Kidney capillary endothelial cell (primary cell): ENCODE data around the gene LMO7.
"Not testable (repeated sequence)": the region's sequence is repeated elsewhere in the genome, so short reads cannot be mapped to it uniquely, and the experiment has no call there.

Experiments used
- DNase-seq: peaks from one replicate; pipeline ENCODE4 v3.0.0-alpha.2; 2018; ENCODE audit warnings: low spot score

LMO7 gene

GRCh38 chr13:75743072-75743471, 106.9 kb downstream of the LMO7 start:
- not testable (repeated sequence) for DNase-seq

GRCh38 chr13:75744127-75744526, 108.0 kb downstream of the LMO7 start:
- no peak for DNase-seq

DNA sequence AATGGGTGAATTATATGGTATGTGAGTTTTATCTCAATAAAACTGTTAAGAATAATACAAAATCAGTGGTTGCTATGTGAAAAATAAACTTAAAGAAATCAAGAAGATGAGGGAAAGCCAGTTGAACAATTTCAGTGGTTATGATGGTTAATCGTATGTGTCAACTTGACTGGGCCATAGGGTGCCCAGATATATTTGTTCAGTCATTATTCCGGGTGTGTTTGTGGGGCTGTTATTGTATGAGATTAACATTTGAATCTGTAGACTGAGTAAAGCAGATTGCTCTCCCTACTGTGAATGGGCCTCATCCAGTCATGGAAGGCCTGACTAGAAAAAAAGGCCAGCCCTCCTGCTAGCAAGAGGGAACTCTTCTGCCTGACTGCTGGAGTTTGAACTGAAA, 109.3 kb downstream of the LMO7 start:
- no peak for DNase-seq

GRCh38 chr13:75748874-75749273, 112.7 kb downstream of the LMO7 start:
- no peak for DNase-seq

- no peak for DNase-seq
Measured at GRCh38 chr13:75749407-75749806, 113.3 kb downstream of the LMO7 start.

DNA sequence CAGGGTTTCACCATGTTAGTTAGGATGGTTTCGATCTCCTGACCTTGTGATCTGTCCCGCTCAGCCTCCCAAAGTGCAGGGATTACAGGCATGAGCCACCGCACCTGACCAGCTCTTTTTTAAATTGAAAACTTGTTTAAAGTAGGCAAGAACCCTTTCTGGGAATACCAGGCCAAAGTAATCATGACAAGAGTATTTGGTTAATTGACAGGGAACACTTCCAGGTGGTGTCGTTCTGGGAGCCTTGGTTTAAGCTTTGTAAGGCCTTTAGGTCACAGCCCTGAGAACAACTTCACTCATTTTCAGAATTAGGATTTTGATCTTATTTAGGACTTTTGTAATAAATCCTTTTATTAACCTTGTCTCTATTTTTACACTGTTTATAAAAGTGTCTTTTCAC, 115.2 kb downstream of the LMO7 start:
- no peak for DNase-seq

GRCh38 chr13:75752826-75753225, 116.7 kb downstream of the LMO7 start:
- DNase-seq = no peak

DNA sequence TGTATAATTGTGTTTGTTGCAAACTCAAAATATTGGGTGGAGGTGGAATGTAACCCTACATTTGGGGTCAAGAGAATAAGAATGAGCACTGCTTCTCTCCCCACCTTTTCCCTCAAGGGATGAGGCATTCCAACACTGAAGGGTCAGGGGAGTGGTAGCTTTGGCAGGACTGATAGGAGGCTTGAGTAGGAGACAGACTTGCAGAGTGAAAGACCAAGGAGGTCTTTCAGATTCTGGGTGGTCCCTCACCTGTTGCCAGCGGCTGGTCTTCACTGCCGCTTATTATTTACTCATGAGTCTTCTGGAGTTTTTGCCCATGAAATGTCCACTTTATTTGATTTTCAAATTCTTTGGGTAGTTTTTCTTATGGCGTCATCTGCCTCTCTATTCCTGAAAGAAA, 118.8 kb downstream of the LMO7 start:
- DNase-seq = no peak

DNA sequence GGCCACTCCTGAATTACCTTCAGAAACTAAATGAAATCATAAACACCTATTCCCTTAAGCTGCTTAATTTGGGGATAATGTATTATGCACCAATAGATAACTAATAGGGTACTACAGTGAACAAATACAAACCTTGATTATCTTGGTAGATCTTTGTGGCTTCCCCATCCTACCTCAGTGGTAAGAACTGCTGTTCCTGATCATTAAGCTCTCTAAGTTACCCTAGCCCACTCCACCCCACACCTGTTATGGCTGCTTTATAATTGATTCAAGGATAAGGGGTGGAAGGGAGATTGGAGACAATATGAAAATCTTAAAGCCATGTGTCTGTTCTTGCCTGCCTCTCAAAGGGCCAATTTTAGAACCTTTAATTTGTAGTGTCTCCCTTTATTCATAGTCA, 121.2 kb downstream of the LMO7 start:
- DNase-seq = no peak

- no peak for DNase-seq
Measured at GRCh38 chr13:75759531-75759930, 123.4 kb downstream of the LMO7 start.

- no peak for DNase-seq
Measured at GRCh38 chr13:75760131-75761021, 124.2 kb downstream of the LMO7 start.

- no peak for DNase-seq
Measured at GRCh38 chr13:75761369-75761768, 125.2 kb downstream of the LMO7 start.

- no peak for DNase-seq
Measured at GRCh38 chr13:75762076-75762937, 126.2 kb downstream of the LMO7 start.

DNA sequence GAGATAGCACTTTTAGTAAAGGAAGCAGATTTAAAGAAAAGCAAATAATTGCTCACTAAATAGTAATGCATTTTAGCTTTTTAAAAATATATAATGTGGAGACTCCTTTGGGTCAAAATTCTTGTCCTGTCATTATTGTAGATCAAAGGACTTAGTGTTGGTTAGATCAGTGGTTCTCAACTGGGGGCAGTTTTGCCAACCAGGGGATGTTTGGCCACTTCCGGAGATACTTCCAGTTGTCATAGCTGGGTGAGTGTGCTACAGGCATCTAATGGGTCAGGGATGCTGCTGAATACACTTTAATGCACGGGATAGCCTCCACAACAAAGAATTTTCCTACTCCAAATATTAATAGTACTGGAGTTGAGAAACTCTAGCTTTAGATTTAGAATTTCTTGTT, 126.8 kb downstream of the LMO7 start:
- DNase-seq = no peak

DNA sequence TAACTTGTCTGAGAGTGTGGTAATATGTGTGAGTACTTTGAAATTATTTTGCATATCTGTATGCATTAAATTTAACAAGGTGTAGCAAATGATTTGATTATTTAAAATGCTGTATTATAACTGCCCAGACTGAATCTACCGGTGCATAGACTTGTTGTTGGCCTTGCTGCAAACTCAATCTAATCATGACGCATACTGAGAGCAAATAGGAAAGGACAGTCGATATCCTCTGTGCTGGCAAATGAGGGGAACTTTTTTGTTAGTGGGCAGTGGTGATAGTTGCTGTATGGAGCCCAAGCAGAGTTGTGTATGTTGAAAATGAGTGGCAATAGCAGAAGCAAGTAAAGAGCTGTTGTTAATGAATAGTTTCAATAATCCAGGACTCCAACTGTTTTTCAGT, 127.4 kb downstream of the LMO7 start:
- no peak for DNase-seq

DNA sequence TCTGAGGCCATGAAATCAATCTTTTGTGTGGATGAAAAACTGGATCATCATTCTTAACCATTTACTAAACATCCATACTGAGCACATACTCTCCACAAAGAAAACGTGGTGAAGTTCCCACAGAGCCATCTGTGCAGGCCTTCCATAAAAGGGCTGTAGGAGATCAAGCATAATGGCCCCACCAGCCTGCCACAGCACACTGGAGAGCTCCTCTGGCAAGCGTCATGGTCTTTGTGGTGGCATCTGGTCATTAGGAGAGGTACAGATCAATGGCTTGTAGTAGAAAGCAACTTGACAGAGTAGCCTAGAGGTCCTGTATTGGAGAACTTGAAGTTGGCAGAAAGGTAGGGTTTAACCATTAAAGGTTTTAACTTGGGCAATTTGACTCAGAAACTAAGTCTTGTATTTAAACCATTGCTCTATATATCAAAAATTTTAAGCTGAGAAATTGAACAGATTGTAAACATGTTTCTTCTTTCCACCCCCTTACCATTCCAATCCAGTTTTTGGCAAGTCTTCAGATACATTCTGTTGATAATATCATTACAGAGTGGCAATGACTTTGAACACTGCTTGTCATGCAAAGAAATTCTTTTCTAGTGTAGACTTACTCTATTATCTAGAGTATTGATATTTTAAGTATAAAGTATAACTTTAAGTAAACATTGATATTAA, 128.3 kb downstream of the LMO7 start:
- no peak for DNase-seq

DNA sequence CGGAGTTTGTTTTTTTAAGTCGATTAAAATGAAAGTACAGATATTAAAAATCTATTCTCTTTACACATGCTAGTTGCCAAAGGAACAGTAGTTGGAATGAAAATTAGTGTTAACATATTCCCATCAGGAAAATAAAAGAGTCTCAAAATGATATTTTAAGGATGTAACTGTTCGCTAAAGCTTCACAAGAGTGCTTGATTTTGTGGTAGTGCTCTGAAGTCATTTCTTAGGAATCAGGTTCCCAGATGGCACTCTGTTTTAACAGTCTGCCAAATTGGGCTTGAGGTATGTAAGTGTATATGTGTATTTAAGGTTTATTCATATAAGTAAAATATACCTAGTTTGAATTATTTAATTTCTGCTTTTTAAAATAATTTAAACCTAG, 128.8 kb downstream of the LMO7 start:
- no peak for DNase-seq

DNA sequence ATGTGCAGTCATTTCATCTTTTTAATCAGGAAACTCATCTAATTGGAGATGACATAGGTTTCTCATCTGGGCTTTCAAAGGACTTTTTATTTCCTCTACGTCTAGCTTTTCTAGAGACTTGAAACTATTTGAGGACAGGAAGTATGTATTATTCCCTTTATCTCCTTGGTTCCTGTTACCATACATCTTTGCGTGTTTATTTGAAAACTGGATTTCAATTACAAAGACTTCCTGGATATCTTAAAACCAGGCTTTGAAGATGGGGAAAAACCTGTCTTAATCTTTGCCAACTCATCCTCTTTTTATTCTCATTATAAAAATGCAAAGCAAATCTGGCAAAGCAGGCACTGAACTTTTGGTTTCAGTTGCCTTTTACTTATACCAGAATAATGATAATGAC, 130.5 kb downstream of the LMO7 start:
- DNase-seq = no peak

- DNase-seq = no peak
Measured at GRCh38 chr13:75769141-75769905, 133.2 kb downstream of the LMO7 start.

DNA sequence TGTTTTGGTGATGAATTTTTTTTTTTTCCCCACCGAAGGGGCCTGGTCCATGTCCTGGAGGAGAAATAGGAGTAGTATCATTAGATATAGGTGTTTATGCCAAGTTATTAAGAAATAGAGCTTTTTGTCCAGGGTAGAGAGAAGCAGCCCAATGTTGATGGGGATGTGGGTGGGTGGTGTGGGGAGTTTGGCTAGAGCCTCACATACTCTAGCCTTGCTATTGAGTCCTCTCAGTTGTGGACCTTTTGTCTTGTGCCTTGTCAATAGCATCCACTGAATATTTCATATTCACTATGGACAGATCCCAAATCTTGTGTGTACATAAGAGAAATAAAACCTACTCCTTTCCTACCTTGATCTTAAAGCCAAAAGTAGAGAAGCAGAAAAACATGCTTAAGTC, 134.0 kb downstream of the LMO7 start:
- DNase-seq = no peak

DNA sequence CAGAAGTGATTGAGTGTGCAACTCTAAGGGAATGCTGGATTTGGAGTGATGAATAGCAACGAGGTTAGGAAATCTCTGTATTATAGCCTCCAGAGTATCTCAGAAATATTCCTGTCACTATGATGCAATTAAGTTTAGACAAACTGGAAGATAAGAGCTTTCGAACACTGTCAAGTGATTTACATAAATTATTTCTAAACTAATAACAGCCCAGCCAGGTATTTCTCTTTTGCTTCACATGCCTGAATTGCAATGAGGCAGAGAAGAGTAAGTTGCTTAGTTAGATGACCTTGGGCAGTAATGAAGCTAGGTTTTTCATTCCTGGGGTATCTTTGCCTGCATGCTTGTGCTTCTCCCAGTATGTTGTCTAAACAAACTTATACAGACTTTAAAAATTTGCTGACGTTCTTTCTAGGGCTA, 134.5 kb downstream of the LMO7 start:
- no peak for DNase-seq

GRCh38 chr13:75771226-75771625, 135.1 kb downstream of the LMO7 start:
- no peak for DNase-seq
